Stimulated activated CD8-positive, alpha-beta memory T cell treated with anti-CD3 and anti-CD28 coated beads, Interleukin-7, amount 100 ng/mL, for 4 hours (primary cell): ENCODE results near the gene HNRNPH2.

Experiments used
- DNase-seq, 2 donors: peaks; one replicate each; pipeline ENCODE4 v3.0.0-alpha.2; 2020; ENCODE audit warnings: low read depth in 2 of 2

HNRNPH2 gene, protein sequence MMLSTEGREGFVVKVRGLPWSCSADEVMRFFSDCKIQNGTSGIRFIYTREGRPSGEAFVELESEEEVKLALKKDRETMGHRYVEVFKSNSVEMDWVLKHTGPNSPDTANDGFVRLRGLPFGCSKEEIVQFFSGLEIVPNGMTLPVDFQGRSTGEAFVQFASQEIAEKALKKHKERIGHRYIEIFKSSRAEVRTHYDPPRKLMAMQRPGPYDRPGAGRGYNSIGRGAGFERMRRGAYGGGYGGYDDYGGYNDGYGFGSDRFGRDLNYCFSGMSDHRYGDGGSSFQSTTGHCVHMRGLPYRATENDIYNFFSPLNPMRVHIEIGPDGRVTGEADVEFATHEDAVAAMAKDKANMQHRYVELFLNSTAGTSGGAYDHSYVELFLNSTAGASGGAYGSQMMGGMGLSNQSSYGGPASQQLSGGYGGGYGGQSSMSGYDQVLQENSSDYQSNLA

DNA sequence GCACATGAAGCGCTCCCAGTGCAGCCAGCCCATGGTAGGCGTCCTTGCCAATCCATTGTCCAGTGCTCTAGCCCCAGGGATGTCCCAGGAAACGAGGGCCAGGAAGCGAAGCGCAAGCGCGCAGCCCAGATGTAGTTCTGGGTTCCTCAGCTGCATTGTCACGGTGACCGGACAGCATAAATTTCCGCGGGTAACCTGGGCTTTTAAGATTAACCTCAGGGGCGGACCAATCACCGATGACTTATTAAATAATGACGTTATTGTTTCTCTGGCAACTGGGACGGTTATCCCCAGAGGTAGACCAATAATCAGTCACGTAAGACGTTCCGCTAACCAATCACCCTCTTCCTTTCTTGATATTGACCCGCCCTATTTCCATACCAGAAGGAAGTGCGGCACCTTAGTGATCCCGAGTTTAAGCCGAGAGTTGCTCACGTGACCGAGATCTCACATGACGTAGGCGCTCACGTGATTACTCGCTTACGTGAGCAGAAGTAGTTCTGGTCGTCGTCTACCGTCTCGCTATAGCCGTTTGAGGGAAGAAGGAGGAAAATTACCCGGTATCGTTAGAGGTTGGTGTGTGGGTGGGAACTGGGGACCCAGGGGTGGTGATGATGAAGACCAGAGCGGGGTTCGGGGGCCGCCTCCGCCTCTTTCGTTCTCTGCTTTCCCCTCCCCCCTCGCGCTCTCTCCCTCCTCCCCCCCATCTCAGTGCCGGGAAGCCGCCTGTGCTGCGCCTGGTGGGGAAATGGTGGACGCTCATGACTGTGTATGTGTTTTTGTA lies at the start of gene HNRNPH2, which contains the start of gene GLA:
HNRNPH2 (plus strand) TSS at position 475 of the 784 bp plus-strand sequence. CDS start 3,767 bp downstream, outside the sequence.
GLA (minus strand) TSS at position 178 of the 784 bp plus-strand sequence; CDS start at position 156, 22 bp downstream.
- DNase-seq: peak; percentile 77 to 86

DNA sequence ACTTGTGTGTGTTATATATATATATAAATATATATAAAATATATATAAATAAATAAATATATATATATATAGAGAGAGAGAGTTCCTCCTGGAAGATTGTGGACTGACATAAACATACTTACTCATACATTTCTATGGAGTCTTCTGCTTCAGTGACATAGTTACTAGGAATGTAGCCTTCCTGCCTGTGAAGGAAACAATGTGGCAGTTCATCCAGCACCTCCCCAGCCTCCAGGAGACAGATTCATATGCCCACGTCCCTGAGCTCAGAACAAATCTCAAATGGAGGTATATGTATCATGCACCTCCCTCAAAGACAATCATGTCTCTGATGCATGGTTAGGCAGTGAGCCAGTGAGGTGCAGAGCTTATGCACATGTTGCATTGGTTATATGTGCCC lies 48.1 kb upstream of the HNRNPH2 start:
- DNase-seq: no peak

DNA sequence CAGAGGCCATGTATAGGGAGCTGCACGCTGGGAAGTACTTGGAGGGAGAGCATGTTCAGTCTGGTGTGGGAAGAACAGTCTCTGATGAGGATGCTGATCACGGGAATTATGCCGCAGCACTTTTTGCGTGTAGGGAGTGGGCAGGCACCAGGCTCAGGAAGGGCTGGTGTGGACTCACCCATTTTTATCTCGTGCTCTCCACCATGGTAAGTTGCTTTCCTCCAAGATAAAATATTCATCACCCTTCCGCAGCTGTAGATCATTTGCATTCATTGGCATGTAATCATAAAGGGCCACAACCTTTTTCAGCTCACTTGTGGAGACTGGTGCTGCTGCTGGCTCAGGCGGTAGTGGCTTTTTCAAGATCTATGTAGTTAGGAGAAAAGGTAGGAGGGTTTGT lies 47.6 kb upstream of the HNRNPH2 start:
- no peak for DNase-seq

DNA sequence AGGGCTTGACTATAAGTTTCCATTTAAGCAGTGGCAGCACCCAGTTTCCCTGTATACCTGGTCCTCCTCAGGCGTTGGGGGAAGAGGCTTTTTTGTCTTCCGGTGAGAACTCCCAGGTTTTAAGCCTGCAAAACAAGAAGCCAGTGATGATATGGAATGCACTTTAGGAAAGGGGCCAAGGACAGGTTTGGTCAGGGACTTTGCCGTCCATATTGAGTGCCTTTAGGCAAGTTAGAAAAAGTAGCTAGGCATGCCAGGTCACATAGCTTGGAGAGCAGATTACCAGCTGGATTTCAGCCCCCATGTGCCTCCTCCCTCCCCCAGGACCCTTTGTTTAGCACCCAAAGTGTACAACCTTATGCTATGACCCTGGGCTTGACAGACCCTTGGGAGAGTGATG lies 45.9 kb upstream of the HNRNPH2 start:
- no peak for DNase-seq

DNA sequence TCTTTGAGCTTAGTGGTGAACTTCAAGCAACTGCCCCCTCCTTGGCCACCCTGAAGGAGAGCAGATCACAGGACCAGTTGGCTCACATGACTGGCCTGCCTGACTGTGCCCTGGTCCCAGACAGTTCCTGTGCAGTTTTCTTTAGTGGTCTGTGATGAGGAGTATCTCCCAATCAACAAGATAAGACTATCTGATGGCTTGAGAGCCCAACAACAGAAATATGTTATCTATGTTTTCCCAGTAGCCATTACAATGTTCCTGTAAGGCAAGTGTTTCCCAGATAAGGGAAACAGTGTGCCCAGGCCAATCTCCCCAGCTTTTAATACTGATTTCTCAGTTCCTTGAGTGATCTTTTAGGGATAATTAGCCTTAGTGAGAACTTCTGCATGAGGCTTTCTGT lies 45.3 kb upstream of the HNRNPH2 start:
- DNase-seq: no peak

DNA sequence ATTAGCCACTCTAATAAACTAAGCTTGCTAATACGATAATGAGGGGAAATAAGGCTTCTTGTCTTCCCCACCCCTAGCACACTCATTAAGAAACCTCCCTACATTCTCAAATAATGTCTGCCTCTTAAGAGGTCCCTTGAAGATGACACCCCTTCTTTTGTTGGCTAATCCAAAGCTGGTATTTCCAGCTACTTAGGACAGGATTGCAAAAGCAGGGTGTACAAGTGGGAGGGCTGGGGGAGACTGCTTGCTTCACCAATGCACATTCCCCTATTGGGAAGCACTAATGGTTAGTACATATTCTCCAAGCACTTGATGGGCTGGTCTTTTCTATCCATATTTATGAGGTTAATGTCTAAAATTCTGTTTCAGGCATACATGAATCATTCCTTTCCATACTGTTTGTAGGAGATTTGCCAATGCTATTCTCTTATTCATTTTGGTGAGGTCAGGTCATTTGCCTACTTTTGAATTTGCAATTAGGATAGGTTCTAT lies 42.7 kb upstream of the HNRNPH2 start:
- DNase-seq: no peak

DNA sequence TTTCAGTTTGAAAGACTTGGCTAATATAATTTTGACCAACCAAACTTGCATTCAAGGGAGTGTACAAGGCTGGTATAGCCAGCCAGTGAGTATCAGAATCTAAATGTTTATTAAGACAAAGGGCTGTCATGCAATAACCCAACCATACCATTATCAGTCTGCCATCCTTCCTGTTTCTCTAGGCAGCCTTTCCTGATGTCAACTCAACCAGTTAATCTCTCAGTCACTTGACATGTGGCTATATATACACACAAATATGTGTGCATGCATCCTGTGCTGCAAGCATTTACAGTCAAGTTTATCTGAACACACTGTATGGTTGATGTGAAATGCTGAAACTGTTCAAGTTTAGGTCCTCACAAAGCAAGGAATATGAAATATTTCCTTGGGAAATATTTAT lies 39.2 kb upstream of the HNRNPH2 start:
- DNase-seq: no peak

DNA sequence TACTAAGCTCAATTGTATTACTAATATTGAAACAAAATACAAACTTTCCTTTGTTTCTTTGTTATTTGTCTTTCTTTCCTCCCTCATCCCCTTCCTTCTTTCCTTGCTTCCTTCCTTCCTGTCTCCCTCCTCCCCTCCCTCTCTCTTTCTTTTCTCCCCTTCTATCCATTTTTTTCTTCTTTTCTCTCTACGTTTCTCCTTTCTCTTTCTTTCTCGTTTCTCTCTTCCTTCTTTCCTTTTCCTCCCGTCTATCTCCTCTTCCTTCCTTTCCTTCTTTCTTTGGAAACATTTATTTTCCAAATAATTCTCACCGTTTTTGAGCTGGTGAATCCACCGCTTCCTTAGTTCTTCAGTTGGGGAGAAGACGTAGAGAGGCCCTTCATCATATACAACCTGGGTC lies 38.3 kb upstream of the HNRNPH2 start:
- no peak for DNase-seq

DNA sequence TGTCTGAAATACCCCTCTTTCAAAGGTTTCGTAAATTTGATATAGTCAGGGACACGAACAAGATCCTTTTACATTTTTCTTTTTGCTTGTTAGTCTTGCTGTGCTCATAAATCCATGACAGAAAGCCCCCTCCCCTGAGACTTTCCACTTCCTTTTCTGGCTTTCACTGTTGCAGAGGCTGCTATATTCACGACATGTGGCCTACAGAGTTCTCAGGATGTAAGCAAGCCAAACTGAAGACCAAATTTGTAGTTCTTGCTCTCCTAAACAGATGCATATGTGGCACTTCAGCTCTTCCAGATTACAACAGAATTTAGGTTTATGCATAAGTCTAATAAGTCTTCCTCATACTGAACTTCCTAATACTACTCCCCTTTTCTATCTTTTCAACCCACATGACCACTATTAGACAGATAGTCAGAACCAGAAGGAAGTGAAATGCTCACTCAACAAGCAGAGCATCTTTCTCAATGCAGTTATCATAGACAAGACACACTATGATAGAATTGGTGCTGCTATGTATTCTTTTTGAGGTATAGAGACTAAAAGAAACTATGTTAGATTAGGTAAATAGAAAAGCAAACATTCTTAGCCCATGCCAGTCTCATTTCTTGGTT lies 37.0 kb upstream of the HNRNPH2 start:
- no peak for DNase-seq

DNA sequence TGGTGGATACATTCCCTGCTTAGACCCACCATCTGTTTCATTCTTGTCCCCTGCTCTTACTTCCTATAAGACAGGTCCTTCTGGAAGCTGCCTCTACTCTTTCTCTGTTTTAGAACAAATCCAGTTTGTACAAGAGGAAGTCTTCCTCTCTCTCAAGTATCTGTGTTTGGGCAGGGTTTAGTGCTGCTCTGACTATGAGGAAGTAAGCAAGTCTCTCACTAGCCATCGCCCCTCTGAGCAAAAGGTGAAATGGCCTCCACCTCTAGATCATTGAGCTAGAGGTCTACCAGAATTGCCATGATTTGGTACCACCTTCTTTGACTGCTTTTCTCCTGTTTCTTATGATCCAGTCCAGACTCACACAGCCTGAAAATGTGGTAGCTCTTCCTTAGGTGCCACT lies 30.5 kb upstream of the HNRNPH2 start:
- no peak for DNase-seq

DNA sequence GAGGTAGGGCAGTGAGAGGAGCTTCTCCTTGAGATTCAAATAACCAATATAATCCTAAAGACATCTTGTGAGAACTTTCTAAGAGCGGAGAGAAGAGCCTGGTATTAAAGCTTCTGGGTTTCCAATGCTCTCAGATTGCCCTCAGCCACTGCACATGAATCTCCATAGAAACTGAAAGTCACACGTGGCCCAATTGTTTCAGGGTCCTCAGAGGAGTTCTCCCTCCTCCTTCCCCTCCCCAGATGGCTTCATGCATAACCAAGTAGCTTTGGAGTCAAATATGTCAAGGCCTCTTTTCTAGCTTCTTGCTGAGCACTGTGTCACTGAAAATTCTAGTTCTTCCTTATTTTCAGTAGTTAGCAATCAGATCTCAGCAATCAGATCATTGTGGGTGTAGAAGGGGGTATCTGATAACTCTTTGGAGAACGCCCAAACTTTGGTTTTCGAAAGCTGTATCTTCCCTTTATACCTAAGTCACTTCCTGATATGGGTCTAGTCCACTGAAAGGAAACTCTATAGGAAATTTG lies 24.3 kb upstream of the HNRNPH2 start:
- DNase-seq: no peak

DNA sequence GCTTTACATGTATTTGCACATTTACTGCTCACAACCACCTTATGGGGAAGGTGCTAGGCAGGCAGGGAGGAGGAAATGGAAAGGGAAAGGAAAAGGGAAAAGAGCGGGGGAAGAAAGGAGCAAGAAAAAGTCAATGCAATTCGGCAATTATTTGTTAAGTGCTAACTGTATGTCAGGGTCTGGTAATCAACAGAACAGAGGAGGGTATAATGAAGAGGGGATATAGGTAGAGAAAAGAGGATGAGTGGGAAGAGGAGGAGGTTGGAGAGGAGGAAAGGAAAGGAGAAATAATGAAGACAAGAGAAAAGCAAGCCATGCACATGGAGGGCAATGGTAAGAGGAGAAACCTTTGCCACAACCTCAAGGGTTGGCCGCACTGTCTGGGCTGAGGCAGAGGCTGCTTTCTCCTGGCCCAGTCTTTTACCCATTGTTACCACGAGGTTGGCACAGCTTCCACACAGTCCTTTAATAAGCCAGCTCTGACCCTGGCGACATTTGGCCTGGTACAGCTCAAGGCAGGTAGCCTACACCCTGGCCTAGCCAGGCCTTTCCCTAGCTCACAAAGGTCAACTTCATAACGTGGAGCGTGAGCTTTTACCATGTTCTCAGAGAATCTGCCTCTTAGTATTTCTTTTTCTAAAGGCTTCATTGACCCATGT lies 22.9 kb upstream of the HNRNPH2 start:
- DNase-seq: no peak

DNA sequence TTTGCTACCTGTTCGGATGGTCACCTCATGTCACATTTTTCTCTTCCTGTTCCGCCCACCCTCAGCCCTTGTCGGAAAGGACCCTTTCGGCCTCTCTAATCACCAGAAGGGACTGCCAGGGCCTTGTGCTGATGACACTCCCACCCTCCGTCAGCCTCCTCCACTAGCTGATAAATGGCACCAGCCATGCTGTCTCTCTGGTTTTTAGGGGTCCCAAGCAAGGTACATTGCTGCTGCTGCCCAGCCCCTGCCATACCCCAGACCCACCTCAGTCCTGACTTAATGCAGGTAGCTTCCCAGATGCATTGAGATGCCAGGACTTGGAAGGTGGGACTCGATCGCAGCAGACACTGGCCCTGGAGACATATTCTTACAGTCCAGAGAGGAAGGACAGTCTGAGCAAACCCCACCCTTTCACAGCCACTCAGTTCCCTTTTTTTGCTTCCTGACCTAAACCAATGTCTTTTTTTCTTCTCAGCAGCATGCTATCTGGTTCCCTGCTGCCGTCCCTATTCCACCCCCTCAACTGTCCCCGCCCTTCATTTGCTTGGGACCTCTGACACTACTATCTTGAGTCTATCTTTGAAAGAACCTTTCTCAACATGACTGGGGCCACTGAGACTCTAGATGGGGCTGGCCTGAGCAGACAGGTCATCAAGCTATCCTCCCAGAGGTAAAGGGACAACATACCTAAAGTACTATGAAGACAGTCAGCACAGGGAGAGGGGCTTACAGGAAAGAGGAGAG lies 22.1 kb upstream of the HNRNPH2 start, which contains the start of gene BTK:
BTK (minus strand) TSS at position 397 of the 747 bp plus-strand sequence. CDS start 10,907 bp downstream, outside the sequence.
- DNase-seq: no peak

DNA sequence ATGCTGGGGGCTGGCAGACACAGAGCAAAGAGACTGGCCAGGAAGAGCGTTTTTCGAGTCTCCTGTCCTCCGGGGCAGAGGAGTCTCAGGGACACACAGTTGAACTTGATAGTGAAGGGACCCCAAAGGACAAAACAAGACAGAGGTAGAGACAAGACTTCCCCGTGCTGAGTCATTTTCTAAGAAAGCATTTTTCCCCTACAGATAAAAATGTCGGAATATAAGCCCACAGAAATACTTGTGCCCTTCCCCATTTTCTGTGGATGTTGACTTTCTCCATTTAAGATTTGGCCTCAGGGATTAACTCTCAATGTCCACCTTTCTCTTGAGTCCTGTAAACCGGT lies 21.5 kb upstream of the HNRNPH2 start:
- DNase-seq: no peak

DNA sequence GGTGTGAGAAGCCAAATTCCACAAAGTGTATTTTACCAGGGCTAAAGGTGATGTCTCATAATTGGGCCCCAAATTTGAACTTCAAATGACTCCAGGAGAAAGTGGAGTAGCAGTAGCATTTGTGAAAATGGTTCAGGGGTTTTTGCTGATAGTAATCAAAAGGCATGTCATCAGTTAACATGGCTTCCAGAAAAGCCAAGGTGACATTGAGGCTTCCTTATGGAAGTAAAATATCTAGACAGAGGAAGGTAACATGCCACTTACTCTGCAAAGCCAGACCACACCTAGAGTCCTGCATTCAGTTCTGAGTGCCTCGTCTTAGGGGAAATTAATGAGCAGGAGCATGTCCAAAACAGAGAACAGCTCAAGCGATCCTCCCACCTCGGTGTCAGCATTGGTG lies 19.4 kb upstream of the HNRNPH2 start:
- DNase-seq: no peak

DNA sequence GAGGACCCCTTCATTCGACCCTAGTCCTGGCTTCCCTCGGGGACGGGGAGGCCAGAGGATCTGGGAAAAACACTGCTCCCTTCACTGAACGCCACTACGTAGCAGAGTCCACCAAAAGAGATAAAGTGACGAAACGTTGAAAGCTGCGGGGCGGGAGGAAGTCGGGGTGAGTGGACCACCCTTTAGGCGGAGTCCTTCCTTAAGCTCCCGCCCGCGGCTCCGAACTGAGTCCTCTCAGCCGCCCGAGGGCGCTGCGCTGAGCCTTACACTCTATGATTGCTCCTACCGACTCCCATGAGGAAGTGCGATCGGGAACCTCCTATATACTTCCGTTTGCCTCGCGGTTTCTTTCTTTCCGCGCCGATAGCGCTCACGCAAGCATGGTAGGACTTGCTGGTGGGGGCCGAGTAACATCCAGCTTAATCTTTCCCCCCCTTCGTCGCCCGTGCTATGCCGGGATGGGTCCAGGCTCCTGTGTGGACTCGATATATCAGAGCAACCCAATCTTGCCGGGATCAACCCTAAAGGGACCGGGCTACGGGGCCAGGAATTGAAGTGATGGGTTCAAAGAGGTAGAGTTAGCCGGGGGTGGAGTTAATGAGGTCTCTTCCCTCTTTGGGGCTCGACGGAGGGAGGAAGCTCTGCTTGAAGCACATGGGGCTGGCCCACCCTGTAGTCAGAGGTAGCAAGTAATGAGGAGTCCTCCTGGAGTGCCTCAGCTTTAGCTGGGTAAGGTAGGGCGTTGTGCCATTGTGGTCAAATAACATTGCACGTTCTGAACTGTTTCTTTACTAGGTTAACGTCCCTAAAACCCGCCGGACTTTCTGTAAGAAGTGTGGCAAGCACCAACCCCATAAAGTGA lies 17.1 kb upstream of the HNRNPH2 start, which contains the start of gene RPL36A:
RPL36A (plus strand) TSS at position 348 of the 862 bp plus-strand sequence; CDS start at position 381, 33 bp downstream.
- DNase-seq: peak; percentile 76 to 80

DNA sequence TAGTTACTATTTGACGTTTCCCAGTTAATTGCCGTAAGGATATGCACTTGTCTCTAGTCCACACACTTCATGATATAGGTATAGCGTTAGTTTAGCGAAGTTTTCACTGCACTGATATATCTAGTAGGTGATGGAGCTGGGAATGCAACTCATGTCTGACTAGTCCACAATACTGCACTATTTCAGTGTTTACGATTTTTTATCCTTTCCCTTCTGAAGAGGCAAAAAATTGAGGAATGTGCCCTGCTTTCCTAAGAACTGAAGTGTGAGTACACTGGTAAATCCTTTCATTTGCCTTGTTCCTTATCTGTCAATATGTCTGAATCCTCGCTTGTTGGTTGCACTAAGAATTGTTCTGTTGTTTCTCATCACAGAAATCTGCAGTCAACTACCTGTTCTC lies 16.2 kb upstream of the HNRNPH2 start:
- no peak for DNase-seq

DNA sequence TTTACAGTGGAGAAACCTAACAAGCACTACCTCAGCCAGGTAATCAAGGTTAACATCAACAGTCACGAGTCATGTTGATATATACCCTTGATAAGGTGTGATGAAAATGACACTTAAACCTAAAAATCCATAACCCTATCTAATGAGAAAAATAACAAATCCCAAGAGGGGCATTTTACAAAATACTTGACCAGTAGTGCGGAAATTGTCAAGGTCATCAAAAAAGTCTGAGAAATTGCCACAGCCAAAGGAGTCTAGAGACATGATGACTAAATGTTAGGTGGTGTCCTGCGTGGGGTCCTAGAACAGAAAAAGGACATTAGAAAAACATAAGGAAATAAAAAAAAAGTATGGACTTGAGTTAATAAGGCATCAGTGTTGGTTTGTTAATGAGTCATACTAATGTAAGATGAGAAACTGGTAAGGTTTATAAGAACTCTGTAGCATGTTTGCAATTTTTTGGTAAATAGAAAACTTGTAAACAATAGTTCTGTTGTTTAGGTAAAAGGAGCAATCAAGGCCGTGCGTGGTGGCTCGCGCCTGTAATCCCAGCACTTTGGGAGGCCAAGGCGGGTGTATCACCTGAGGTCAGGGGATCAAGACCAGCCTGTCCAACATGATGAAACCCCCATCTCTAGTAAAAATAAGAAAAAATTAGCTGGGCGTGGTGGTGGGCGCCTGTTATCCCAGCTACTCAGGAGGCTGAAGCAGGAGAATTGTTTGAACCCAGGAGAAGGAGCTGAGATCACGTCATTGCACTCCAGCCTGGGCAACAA lies 14.3 kb upstream of the HNRNPH2 start:
- DNase-seq: no peak

DNA sequence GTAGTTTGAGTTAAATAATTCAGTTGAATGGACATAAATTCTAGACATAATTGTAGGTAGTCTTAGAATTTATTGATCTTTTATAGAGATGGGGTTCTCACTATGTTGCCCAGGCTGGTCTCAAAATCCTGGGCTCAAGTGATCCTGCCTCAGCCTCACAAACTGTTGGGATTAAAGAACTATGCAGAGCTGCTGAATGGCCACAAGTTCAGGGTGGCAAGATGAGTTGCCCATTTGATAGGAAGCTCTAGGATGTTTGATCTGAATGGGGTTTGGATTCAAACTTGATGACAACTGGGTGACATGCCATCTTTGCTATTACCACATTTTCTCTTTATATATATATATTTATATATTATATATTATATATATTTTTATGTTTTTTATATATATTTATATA lies 13.7 kb upstream of the HNRNPH2 start:
- DNase-seq: no peak
